ENCODE measurements around the gene CDKN2B-AS1.

The CDKN2B-AS1 gene

DNA sequence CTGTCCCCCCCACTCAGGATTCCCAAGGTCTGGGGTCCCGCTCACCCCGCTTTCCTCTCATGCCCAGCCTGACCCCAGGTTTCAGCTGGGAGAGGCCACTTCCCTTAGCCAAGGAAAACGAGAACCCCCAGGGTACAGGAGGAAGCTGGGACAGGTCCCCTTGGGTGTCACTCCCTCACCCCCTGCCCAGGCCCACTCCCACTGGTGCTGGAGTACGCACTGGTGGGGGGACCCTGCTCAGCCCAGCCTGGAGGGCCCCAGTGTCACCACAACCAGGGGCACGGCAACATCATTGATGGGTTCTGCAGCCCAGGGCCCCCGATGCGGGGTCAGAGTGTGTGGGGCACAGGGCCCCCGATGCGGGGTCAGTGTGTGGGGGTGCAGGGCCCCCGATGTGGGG is 159.5 kb downstream of the CDKN2B-AS1 start:
- Mint-ChIP-seq H3K4me3 (no peak overlapping the region), H3K4me1 (peaks cover 10% of the 10 kb centered on the region), H3K27ac (no peak overlapping the region), H3K36me3 (no peaks in the 10 kb centered on the region), H3K9me3 (no peaks in the 10 kb centered on the region), H3K27me3 (peaks cover under 1% of the 10 kb centered on the region)

DNA sequence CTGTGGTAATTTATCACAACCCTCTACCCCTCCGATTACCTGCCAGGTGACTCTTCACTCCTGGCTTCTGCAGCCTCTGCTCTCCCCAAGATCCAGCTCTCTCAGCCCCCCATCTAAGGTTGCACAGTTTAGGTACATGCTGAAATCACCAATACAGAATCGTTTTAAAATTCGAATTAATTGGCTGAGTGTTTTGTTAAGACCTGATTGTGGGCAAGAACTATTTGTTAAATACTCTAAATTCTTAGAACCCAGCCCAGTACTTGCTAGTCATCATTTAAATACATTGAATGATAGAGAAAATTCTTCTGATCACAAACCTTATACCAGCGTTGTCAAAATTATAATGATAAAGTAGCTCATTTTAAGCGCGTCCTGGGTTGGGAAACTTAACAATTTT is 162.0 kb downstream of the CDKN2B-AS1 start:
- Mint-ChIP-seq H3K27ac (no peak overlapping the region), H3K36me3 (no peaks in the 10 kb centered on the region), H3K4me1 (peaks cover 9% of the 10 kb centered on the region)

DNA sequence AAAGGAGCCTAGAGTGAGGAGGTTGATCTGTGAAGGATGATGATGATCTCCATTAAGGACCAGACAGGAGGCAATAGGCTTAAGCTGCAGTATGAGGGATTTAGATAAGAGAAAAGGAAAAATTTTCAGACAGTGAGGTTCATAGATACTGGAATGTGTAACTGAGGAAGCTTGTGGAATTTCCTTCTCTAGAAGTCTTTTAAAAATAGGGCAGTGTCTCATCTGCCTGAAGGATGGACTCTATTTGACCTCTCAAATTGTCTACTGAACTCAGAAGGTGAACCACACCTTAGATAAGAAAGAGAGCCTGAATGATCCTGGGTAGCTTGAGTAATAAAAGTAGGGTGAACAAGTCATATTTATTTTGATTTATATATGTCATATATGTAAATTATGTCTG is 162.7 kb downstream of the CDKN2B-AS1 start:
- no peaks in the 10 kb centered on the region for H3K27me3 Mint-ChIP-seq
- peaks cover 9% of the 10 kb centered on the region for H3K4me1 Mint-ChIP-seq

More for the DNA sequence above, 162.0 kb downstream of the CDKN2B-AS1 start:
- H3K27me3 Mint-ChIP-seq = no peaks in the 10 kb centered on the region
- no peaks in the 10 kb centered on the region for H3K9me3 Mint-ChIP-seq
- no peak overlapping the region for H3K4me3 Mint-ChIP-seq

DNA sequence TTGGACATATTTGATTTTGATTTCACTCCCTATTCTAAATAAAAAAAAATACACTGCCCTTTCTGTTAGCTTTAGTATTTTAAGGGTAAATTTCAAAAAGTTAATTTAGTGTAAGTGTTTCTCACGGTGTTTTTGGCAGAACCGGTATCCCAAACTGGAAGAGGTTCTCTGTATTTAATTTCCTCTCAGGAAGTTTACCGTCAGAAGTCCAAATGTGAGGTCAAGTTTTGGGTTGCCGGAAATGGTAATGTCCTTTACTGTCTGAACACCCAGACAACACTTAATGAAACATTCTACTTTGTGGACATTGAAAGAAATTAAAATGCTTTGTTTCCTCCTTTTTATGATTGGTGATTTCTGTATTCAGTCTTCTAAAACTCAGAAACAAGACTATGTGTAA is 163.2 kb downstream of the CDKN2B-AS1 start:
- Mint-ChIP-seq H3K27ac (no peak overlapping the region), H3K27me3 (peaks cover 1% of the 10 kb centered on the region), H3K36me3 (no peaks in the 10 kb centered on the region), H3K4me3 (no peak overlapping the region), H3K4me1 (peaks cover 9% of the 10 kb centered on the region), H3K9me3 (no peaks in the 10 kb centered on the region)

More for the DNA sequence above, 162.7 kb downstream of the CDKN2B-AS1 start:
- Mint-ChIP-seq H3K4me3 (no peak overlapping the region), H3K9me3 (no peaks in the 10 kb centered on the region), H3K27ac (no peak overlapping the region), H3K36me3 (no peaks in the 10 kb centered on the region)

DNA sequence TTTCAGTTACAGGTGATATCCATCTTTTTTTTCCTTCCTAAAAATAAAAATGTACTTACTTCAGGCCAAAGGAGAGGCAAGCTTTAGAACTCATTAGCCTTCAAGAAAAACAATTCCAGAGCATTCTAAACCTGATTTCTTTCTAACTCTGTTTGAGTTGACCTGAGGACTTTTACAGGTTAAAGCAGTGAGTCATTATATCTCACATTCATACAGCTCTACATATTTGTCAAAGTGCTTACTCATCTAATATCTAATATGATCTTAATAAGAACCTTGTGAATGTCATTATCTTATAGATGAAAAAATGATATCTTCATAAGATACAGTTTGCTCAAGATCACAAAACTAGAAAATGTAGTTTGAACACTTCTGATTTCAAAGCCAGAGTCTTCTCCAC is 163.7 kb downstream of the CDKN2B-AS1 start:
- H3K4me1 Mint-ChIP-seq = peaks cover 9% of the 10 kb centered on the region
- no peak overlapping the region for H3K4me3 Mint-ChIP-seq
- peaks cover 2% of the 10 kb centered on the region for H3K27me3 Mint-ChIP-seq
- H3K9me3 Mint-ChIP-seq = no peaks in the 10 kb centered on the region
- H3K27ac Mint-ChIP-seq = no peak overlapping the region
- H3K36me3 Mint-ChIP-seq = no peaks in the 10 kb centered on the region

DNA sequence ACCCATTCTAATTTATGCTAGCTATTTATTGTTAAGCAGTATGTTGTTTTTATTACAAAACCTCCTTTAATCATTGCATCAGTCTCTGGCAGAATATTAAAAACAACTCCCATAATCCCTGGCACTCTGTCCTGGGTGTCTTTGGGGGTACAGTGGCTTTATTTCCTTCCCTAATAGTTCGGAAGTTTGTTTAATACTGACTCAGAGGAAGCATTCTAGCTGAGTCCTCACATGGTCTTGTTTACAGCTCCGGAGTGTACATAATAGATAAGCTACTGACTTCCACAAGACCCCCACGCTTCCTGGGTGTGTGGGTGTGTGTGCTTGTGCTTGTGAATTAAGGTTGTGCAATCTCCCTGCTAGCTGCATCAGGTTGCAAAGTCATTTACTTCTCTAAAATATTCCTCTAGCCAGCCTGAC is 164.3 kb downstream of the CDKN2B-AS1 start:
- Mint-ChIP-seq H3K27ac (no peak overlapping the region), H3K4me1 (peaks cover 9% of the 10 kb centered on the region), H3K4me3 (no peak overlapping the region), H3K36me3 (no peaks in the 10 kb centered on the region), H3K27me3 (peaks cover 2% of the 10 kb centered on the region), H3K9me3 (no peaks in the 10 kb centered on the region)

DNA sequence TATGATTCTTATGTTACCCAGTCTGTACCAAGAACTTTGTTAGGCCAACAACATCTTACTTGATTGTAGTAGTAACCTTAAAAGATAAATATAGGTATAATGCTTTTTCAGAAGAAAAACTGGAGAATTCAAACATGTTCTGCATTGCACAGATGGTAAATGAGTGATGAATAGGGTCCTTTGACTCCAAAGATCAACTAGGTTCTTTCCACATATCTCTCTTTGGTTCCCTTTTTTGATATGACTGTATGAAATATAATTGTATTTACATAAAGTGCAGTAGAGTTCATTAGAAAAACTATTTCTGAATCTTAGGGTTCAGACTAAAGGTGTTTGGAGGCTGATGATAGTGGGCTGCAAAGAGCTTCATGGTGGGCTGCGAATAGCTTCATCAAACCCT is 165.0 kb downstream of the CDKN2B-AS1 start:
- Mint-ChIP-seq H3K9me3 (no peaks in the 10 kb centered on the region), H3K27ac (no peak overlapping the region), H3K4me1 (peaks cover 9% of the 10 kb centered on the region), H3K4me3 (no peak overlapping the region), H3K36me3 (no peaks in the 10 kb centered on the region), H3K27me3 (peaks cover 2% of the 10 kb centered on the region)

DNA sequence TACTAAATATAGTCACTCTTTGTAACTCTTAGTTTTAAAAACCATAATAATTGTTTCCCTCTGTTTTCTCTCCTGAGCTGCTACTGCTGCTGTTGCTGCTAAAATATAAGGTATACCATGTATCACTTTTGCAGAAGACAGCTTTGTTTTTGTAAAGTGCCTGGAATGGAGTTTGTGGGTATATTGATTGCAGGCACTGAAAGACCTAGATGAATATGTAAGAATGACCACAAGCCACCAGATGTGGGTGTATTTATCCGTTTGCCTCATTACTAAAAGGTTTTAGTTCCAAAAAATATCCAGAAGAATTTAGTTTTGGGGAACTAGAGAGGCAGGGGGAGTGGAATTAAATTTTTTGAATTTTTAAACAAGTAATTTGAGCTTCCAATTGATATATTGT is 165.6 kb downstream of the CDKN2B-AS1 start:
- Mint-ChIP-seq H3K27ac (no peak overlapping the region), H3K4me3 (no peak overlapping the region), H3K9me3 (no peaks in the 10 kb centered on the region), H3K4me1 (peaks cover 9% of the 10 kb centered on the region), H3K36me3 (no peaks in the 10 kb centered on the region), H3K27me3 (peaks cover 2% of the 10 kb centered on the region)

DNA sequence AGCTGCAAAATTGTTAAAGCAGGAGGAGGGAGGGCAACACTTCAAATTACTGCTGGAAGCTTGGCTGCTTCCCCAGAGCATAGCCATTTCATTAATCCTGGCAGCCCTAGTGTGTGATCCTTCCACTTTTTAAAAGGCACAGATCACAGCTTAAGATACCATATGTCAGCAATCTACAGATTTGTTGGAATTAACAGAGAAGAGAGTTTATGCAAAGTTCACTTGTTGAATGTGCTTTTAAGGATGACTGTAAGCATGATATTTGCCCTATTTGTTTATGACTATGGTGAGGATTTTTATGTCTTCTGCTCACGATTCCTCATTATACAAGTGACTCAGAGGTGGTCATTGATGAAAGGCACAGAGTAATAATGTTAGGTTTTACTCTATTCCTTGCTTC is 170.6 kb downstream of the CDKN2B-AS1 start:
- no peak overlapping the region for H3K4me3 Mint-ChIP-seq
- H3K27ac Mint-ChIP-seq = no peak overlapping the region

DNA sequence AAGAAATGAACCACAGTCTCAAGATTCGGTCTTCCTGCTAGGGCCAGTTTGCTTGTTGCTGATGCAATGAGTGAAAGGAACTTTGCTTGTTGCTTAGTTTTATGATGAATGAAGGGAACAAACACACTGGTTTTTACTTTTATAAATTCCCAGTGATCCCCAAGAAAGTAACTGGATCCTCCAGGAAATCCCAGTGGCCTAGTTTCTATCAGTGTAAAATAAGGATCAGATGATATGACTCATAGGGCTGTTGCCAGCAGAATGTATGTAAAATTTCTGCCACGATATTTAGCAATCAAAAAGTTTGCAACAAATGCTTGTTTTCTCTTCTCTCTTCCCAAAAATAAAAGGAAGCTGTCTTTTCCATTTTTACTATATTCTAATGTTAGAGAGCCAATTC is 174.7 kb downstream of the CDKN2B-AS1 start:
- Mint-ChIP-seq H3K4me1 (no peaks in the 10 kb centered on the region), H3K9me3 (no peaks in the 10 kb centered on the region), H3K27me3 (no peaks in the 10 kb centered on the region), H3K4me3 (no peak overlapping the region), H3K27ac (no peak overlapping the region), H3K36me3 (no peaks in the 10 kb centered on the region)

More for the DNA sequence above, 170.6 kb downstream of the CDKN2B-AS1 start:
- no peaks in the 10 kb centered on the region for H3K36me3 Mint-ChIP-seq
- no peaks in the 10 kb centered on the region for H3K4me1 Mint-ChIP-seq
- peaks cover 2% of the 10 kb centered on the region for H3K27me3 Mint-ChIP-seq
- no peaks in the 10 kb centered on the region for H3K9me3 Mint-ChIP-seq

DNA sequence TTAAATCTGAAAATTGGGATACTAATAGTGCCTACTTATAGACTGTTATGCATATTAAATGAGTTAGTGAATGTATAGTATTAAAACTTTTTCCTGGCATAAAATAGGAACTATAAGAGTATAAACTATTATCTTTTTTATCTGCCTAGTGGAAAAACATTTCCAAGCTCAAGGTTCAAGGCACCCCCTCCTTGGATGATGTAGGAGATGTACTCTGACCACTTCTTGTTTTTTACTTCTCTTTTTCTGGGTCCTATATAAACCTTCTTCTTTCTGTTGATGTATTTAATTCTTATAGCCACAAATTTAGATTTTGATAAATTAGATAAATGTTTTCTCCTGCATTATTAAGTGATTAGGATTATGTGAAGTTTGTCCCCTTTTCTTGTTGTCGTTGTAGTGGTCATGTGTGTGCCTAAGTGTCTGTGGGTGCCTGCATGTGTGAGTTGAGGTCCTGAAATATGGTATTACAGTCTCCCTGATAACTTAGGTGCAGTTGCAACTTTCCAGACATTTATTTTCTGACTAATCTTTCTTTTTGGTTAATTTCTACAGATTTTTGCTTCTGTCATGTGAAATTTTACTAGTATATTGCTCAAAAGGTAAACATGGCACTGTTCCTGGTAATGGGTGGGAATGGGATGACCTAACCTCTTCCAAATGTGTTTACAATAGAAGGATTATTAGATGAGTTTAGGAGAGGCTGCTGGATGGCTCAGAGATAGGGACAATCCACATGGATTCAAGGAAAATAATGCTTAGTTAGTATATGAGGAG is 175.3 kb downstream of the CDKN2B-AS1 start:
- Mint-ChIP-seq H3K4me1 (no peaks in the 10 kb centered on the region), H3K4me3 (no peak overlapping the region), H3K9me3 (no peaks in the 10 kb centered on the region), H3K36me3 (no peaks in the 10 kb centered on the region), H3K27me3 (no peaks in the 10 kb centered on the region), H3K27ac (no peak overlapping the region)
